ENCODE results near the gene MYMK.

- no peak for TF ChIP-seq POLR2AphosphoS5 (IDR thresholded peaks at IDR 0.05; ENCODE audit: borderline replicate concordance, low read depth, low read length)
- no peak for TF ChIP-seq EZH2 (IDR thresholded peaks at IDR 0.05)
- TF ChIP-seq FOXP2 (optimal IDR thresholded peaks at IDR 0.05; ENCODE audit: control extremely low read depth, extremely low read length, insufficient read depth), result no peak
These were observed 11.8 kb upstream of the MYMK start for GRCh38 chr9:133536536-133536935.

Data from SK-N-MC (cell line).